ENCODE measurements around the gene RNF19B. TPM values are rescaled to one million over a fixed set of nuclear protein-coding genes. Genes with fewer than 3 reads are reported as not detected.

Gene RNF19B
- total RNA-seq, 1 donor from 2014 or later = 33.7 TPM

DNA sequence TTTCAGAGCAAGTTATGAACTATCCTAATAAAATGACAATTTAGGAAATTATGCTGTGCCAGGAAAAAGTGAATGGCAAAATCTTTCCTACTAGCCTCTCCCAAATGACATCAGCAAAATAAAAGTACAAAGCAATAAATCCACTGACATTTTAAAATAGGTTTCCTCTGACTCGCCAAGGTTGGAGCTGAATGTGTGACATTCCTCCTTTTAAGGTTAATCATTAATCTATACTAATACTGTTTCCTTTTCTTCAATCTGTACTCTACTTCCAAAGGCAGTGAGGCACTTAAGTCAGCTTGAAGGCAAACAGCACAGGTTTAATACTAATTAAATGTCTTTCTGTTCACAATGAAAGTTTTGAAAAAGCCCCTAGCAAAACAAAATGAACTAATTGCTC is 15.7 kb downstream of the RNF19B start:
- DNase-seq (ENCODE audit: low read depth) = peak; percentile 59

DNA sequence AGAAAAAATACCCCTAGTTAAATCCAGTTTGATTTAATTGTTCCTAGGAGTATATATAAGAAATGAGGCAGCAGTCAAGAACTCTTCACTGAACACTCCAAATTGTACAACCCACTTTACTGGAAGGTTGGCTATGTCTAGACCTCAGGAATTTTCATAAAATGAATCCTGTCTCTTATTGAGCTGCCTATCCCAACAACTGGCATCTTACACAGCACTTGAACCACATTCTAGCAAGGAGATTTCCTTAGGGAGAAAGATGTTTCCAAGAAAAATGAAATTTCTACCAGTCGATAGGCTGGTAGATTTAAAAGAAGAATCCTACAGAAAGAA is 16.3 kb downstream of the RNF19B start:
- peaks cover 1% of the 10 kb centered on the region for H3K36me3 ChIP-seq (ENCODE audit: control insufficient read depth, insufficient read depth, low read length)
- no peak for DNase-seq (ENCODE audit: low read depth)
- TF ChIP-seq, protein P1, sequence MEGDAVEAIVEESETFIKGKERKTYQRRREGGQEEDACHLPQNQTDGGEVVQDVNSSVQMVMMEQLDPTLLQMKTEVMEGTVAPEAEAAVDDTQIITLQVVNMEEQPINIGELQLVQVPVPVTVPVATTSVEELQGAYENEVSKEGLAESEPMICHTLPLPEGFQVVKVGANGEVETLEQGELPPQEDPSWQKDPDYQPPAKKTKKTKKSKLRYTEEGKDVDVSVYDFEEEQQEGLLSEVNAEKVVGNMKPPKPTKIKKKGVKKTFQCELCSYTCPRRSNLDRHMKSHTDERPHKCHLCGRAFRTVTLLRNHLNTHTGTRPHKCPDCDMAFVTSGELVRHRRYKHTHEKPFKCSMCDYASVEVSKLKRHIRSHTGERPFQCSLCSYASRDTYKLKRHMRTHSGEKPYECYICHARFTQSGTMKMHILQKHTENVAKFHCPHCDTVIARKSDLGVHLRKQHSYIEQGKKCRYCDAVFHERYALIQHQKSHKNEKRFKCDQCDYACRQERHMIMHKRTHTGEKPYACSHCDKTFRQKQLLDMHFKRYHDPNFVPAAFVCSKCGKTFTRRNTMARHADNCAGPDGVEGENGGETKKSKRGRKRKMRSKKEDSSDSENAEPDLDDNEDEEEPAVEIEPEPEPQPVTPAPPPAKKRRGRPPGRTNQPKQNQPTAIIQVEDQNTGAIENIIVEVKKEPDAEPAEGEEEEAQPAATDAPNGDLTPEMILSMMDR (IDR thresholded peaks at IDR 0.05; ENCODE audit: insufficient read depth, low read length, poor library complexity, severe bottlenecking) = no peak

More for the DNA sequence above, 15.7 kb downstream of the RNF19B start:
- Histone ChIP-seq H3K4me3 (ENCODE audit: low read depth, low read length) (no peak overlapping the region), H3K36me3 (ENCODE audit: control insufficient read depth, insufficient read depth, low read length) (peaks cover 1% of the 10 kb centered on the region), H3K27me3 (ENCODE audit: control insufficient read depth, insufficient read depth, low read length) (no peaks in the 10 kb centered on the region)
- TF ChIP-seq, protein P1 (IDR thresholded peaks at IDR 0.05; ENCODE audit: insufficient read depth, low read length, poor library complexity, severe bottlenecking) = no peak

DNA sequence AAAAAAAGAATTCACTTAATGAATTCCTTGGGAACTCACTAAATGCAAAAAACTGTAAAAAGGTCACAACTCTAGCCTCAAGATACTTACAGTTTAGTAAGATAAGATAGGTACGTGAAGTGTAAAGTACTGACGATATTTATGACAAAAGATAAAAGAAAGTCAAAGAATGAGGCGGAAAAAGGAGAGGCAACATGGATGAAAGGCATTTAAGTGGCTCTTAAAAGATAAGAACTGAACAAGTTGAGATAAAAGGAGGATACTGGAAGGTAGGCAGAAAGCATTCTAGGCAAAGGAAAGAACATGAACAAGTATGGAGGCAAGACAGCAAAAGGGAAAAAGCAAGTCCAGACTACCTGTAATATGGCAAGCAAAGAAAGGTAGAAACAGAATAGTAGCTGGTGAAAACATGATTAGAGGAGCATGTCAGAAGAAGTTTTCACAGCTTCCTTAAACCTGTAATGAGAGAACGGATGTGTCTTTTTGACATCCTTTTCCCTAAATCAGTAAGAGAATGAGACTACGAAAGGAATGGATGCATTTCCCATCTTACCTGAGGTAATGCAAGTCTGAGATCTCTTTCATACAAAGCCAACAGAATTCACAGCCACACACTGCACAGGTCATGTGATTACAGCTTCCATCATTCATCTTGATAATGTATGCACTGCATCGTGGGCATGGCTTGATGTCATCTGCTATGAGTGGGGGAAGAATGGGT is 16.8 kb downstream of the RNF19B start:
- H3K27me3 ChIP-seq (ENCODE audit: control insufficient read depth, insufficient read depth, low read length) = no peaks in the 10 kb centered on the region
- DNase-seq (ENCODE audit: low read depth) = no peak
- TF ChIP-seq, protein P1 (IDR thresholded peaks at IDR 0.05; ENCODE audit: insufficient read depth, low read length, poor library complexity, severe bottlenecking) = no peak
- H3K36me3 ChIP-seq (ENCODE audit: control insufficient read depth, insufficient read depth, low read length) = peaks cover 1% of the 10 kb centered on the region
- no peak overlapping the region for H3K4me3 ChIP-seq (ENCODE audit: low read depth, low read length)

More for the DNA sequence above, 16.3 kb downstream of the RNF19B start:
- no peak overlapping the region for H3K4me3 ChIP-seq (ENCODE audit: low read depth, low read length)
- no peaks in the 10 kb centered on the region for H3K27me3 ChIP-seq (ENCODE audit: control insufficient read depth, insufficient read depth, low read length)

DNA sequence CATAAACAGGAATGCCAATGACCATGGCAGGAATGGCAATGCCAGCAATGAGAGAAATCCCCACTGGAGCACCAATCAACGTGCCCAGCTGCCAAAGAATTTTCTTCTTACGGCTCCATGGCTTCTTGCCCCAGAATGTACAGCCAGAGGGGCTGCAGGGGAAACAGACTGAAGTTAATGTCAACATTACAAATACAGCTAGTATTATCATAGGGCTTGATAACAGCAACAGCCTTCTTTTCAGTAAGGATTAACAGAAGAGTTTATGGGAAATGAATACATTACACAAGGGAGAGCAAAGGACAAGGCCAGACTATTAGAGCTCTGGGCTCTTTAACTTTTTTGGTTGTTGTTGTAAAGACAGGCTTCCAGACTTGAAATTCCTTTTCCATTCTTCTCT is 18.2 kb downstream of the RNF19B start:
- Histone ChIP-seq H3K36me3 (ENCODE audit: control insufficient read depth, insufficient read depth, low read length) (peaks cover 1% of the 10 kb centered on the region), H3K4me3 (ENCODE audit: low read depth, low read length) (no peak overlapping the region), H3K27me3 (ENCODE audit: control insufficient read depth, insufficient read depth, low read length) (no peaks in the 10 kb centered on the region)
- TF ChIP-seq, protein P1 (IDR thresholded peaks at IDR 0.05; ENCODE audit: insufficient read depth, low read length, poor library complexity, severe bottlenecking) = no peak
- no peak for DNase-seq (ENCODE audit: low read depth)

DNA sequence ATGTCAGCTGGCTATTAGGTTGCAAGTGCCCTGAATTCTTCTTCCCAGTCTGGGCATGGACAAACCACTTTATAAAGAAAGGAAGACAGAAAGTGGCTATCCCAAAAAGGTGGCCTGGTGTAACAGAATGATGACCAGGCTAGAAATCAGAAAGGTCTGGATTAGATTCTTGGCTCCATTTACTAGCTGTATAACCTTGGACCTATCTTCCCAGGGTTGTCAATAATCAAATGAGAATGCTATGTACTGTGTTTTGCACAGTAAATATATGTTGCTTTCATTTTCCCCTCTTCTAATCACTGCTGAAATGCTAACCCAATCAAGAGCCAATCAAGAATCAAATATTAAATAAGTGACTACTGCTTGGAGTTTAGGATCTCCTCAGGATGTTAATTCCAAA is 20.4 kb downstream of the RNF19B start:
- Histone ChIP-seq H3K27me3 (ENCODE audit: control insufficient read depth, insufficient read depth, low read length) (no peaks in the 10 kb centered on the region), H3K36me3 (ENCODE audit: control insufficient read depth, insufficient read depth, low read length) (no peaks in the 10 kb centered on the region), H3K4me3 (ENCODE audit: low read depth, low read length) (no peak overlapping the region)
- no peak for DNase-seq (ENCODE audit: low read depth)
- TF ChIP-seq, protein P1 (IDR thresholded peaks at IDR 0.05; ENCODE audit: insufficient read depth, low read length, poor library complexity, severe bottlenecking) = no peak
